Astrocyte (in vitro differentiated cells and primary cell): ENCODE measurements around the gene SMG1.
"Not testable (repeated sequence)": the region's sequence is repeated elsewhere in the genome, so short reads cannot be mapped to it uniquely, and the experiment has no call there.

Source experiments
- EZH2 ChIP-seq: IDR thresholded peaks from 2 replicates; pipeline ENCODE4 v1.6.1; 2012; ENCODE audit warnings: mild to moderate bottlenecking, low read length, inconsistent platforms; ENCODE audit not compliant: insufficient read depth
- TF ChIP-seq, protein P1 (sequence below): IDR thresholded peaks from 2 replicates; pipeline ENCODE4 v1.5.1; 2011; ENCODE audit warnings: low read depth, mild to moderate bottlenecking, inconsistent platforms, low read length, moderate library complexity; ENCODE audit not compliant: insufficient read depth

DNA sequence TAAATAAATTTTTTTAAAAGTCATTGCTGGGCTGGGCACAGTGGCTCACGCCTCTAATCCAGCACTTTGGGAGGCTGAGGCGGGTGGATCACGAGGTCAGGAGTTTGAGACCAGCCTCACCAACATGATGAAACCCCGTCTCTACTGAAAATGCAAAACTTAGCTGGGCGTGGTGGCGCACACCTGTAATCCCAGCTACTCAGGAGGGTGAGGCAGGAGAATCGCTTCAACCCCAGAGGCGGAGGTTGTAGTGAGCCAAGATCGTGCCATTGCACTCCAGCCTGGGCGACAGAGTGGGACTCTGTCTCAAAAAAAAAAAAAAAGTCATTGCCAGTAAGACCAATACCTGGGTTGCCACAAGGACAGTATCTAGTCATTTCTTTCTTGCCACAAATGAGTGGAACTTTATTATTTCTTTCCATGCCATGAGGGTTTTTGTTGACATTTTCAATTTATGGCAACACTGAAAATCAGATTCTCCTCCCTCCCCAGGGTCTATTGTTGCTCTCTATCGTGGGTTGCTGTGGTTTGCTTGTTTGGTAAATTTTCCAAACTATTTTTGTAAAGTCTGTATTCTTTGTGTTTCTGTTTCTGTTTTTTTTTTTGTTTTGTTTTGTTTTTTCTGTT, 155.8 kb downstream of the SMG1 start:
- TF ChIP-seq, protein P1, sequence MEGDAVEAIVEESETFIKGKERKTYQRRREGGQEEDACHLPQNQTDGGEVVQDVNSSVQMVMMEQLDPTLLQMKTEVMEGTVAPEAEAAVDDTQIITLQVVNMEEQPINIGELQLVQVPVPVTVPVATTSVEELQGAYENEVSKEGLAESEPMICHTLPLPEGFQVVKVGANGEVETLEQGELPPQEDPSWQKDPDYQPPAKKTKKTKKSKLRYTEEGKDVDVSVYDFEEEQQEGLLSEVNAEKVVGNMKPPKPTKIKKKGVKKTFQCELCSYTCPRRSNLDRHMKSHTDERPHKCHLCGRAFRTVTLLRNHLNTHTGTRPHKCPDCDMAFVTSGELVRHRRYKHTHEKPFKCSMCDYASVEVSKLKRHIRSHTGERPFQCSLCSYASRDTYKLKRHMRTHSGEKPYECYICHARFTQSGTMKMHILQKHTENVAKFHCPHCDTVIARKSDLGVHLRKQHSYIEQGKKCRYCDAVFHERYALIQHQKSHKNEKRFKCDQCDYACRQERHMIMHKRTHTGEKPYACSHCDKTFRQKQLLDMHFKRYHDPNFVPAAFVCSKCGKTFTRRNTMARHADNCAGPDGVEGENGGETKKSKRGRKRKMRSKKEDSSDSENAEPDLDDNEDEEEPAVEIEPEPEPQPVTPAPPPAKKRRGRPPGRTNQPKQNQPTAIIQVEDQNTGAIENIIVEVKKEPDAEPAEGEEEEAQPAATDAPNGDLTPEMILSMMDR, result not testable (repeated sequence)
- TF ChIP-seq EZH2, result not testable (repeated sequence)
